ENCODE measurements around the gene BTLA. TPM values are rescaled to one million over a fixed set of nuclear protein-coding genes. Genes with fewer than 3 reads are reported as not detected.
"Not testable (repeated sequence)": the region's sequence is repeated elsewhere in the genome, so short reads cannot be mapped to it uniquely, and the experiment has no call there.

The BTLA gene
- total RNA-seq, 1 experiment from 2014 or later, result not detected

- in situ Hi-C loops (cut with HindIII; ENCODE audit: low sequenced_read_pairs); DNase-seq (ENCODE audit: low spot score): not testable (repeated sequence)
Observed at GRCh38 chr3:112494448-112494767, 4.9 kb downstream of the BTLA start.

DNA sequence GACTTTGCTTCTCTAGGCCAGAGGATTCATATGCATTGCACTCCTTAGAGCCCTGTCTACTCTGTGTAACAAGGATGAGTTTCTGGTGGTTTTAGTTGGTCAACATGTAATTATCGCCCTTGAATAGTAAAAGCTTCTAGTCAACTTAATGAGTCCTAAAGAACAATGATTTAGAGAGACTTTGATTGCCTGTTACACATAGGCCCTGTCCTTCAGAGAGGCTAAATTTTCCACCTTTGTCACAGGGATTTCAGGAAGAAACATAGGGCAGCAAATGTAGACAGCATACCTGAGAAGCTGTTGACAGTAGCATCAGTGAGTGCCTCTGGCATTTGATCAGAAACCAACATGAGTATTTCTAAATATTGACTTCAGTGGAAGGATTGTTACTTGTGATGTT, 7.1 kb downstream of the BTLA start:
- DNase-seq (ENCODE audit: low spot score), result no peak
- in situ Hi-C loops (cut with HindIII; ENCODE audit: low sequenced_read_pairs), result no loop called here

- DNase-seq (ENCODE audit: low spot score), result no peak
- in situ Hi-C loops (cut with HindIII; ENCODE audit: low sequenced_read_pairs), result no loop called here
Observed at GRCh38 chr3:112491373-112491772, 7.9 kb downstream of the BTLA start.

DNA sequence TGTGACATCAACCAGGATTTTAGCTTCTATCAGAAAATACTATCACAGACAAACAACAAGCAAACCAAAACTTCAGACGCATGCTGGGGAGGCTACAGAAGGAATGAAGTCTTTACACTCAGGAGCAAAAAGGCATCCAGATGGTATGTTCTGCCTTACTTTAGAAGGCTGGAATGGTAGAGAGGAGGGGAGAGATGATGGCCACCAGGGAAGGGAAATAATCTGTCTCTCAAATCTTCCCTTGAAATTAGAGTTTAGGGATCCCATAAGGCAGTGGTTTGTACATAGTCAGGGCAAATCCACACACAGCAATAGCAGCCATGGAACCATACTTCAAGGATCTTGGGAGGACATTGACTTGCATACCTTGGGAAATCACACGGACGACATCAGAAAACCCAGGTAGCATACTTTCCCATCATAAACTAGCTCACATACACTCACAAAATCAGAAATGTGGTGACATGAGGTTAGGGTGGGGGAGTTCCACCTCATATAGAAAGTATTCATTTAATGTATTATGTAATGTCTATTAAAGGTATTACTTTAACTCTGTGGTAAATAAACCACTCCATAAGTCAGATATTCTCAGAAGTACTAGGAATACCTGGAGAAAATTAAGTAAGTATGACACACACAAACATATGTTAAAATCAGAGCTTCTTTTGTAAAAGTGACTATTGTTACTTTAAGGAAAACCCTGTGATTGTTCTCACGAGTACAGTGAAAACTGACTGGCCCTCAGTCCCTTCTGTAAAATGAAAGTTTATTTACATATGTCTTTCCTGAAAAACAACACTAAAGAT, 9.4 kb downstream of the BTLA start:
- DNase-seq (ENCODE audit: low spot score), result no peak
- in situ Hi-C loops (cut with HindIII; ENCODE audit: low sequenced_read_pairs), result no loop called here

DNA sequence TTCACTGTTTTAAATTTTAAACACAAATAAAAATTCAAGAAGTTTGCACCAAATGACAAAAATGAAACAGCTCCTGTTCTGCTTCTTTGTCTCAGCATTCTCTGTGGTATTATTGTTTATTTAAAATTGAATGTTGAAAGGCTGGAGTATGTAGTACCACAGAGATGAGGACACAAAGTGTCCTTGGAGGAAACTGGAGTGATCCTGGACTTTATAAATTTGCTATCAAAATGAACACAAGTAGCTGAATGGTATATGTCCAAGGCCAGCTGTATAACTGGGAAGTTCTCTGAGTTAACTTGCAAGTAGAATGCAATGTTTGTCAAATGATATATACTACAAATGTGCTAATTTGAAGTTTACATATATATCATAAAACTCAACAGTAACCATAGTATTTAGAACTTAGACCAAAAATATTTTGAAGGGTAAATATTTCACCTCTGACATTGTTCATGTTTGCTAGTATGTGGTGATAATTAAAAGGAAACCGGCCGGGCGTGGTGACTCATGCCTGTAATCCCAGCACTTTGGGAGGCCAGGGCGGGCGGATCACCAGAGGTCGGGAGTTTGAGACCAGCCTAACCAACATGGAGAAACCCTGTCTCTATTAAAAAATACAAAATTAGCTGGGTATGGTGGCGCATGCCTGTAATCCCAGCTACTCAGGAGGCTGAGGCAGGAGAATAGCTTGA, 12.3 kb downstream of the BTLA start:
- in situ Hi-C loops (cut with HindIII; ENCODE audit: low sequenced_read_pairs), result no loop called here
- DNase-seq (ENCODE audit: low spot score), result no peak

DNA sequence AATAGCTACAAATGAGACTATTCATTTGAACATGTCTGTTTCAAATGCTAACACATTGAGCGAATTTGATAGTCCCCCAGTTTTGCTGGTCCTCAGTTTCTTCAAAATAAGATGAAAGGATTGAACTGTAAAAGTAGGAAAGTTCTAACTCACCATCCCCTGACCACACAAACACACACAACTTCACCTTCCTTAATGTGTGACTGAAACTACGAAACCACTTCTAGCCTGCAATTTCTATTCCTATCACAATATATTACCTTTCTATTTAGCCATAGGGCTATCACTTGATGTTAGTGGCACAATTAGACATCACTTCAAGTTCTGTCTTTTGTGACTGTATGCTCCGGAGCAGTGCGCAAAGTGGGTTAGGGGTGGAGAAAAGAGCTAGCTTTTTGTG, 14.9 kb downstream of the BTLA start:
- in situ Hi-C loops (cut with HindIII; ENCODE audit: low sequenced_read_pairs), result no loop called here
- DNase-seq (ENCODE audit: low spot score), result no peak

DNA sequence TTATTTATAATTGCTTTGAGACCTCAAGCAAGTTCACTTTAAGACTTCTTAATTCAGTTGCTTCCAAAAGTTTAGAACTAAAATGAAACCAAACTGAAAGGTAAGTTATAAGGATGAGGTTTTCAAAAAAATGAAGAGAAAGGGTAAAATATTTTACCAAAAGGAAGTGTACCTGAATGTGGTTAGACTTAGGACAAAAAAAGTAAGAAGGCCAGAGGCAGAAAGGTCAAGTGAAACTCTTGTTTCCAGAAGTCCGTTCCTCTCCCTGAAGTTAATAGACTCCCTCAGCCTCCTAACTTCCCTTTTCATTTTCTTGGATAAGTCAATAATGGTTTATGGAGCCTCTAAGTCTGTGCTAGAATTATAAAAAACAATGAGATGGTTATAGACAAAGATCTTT, 16.6 kb downstream of the BTLA start:
- in situ Hi-C loops (cut with HindIII; ENCODE audit: low sequenced_read_pairs), result no loop called here
- DNase-seq (ENCODE audit: low spot score), result no peak

- in situ Hi-C loops (cut with HindIII; ENCODE audit: low sequenced_read_pairs), result no loop called here
Observed at GRCh38 chr3:112481302-112481721, 18.0 kb downstream of the BTLA start.

DNA sequence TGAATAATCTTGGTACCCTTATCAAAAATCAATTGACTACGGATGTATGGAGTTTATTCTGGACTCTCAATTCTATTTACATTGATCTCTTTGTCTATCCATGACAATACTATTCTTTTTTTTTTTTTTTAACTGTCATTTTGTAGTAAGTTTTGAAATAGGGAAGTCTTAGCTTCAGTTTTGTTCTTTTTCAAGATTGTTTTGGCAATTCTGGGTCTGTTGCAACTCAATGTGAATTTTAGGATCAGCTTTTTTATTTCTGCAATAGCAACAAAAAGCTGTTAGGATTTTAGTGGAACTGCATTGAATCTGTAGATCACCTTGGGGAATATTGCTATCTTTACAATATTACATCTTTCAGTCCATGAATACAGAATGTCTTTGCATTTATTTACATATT, 21.4 kb downstream of the BTLA start:
- DNase-seq (ENCODE audit: low spot score), result no peak

More at GRCh38 chr3:112481302-112481721, 18.0 kb downstream of the BTLA start:
- DNase-seq (ENCODE audit: low spot score), result no peak

DNA sequence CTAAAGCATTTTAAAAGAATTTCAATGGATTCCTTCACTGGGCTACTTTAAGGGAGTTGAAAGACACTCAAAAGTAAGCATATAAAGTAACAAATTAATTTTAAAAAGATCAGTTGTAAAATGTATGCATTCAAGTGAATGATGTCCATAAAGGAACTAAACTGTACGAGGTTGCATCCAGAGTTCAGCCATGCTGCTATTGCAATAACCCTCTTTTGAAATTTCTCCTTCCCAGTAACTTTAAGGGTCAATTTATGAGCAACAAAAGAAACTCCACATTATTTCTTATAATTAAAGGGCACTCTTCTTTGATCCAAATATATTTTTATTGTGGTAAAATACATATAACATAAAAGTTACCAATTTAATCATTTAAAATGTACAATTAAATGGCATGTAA, 22.9 kb downstream of the BTLA start:
- in situ Hi-C loops (cut with HindIII; ENCODE audit: low sequenced_read_pairs), result no loop called here

More for the DNA sequence above, 21.4 kb downstream of the BTLA start:
- in situ Hi-C loops (cut with HindIII; ENCODE audit: low sequenced_read_pairs), result no loop called here

GRCh38 chr3:112474796-112475195, 24.5 kb downstream of the BTLA start:
- in situ Hi-C loops (cut with HindIII; ENCODE audit: low sequenced_read_pairs), result no loop called here
- no peak for DNase-seq (ENCODE audit: low spot score)

More for the DNA sequence above, 22.9 kb downstream of the BTLA start:
- no peak for DNase-seq (ENCODE audit: low spot score)

DNA sequence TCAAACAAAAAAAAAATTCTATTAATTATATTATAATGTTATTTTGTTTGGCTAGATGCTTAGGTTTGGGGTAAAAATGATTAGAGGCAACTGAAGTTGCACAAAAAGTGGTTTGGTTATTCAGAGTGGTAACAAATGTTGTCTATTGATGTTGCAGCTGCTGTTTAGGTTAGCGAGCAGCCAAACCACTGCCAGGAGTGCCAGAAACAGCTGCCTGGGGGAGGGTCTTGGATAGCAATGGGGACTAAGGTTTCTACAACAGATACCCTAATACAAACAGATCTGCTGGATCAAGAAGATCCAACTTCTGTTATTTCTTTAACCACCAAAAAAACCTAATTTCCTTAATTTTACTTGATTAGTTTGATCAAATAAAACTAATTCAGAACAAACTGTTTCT, 26.6 kb downstream of the BTLA start:
- in situ Hi-C loops (cut with HindIII; ENCODE audit: low sequenced_read_pairs), result no loop called here
- DNase-seq (ENCODE audit: low spot score), result no peak

GRCh38 chr3:112471596-112472325, 27.5 kb downstream of the BTLA start:
- in situ Hi-C loops (cut with HindIII; ENCODE audit: low sequenced_read_pairs), result no loop called here
- no peak for DNase-seq (ENCODE audit: low spot score)

DNA sequence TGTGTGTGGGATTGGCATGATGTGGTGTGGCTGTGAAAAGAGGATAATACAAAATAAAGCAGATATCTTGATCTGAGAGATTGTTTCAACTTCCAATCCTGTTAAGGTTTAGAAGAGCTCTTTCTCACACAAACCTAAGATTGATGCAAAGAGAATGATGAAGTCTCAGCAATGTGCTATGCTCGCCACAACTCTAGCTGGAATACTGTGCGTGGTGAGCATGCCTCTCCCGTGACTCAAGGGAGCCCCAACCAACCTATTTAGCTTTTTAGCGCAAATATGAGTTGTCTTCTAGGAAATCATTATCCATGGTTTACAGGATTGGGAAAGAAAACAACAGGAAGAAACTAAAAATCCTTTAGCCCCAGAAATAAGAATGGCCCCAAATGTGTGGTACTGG, 28.5 kb downstream of the BTLA start:
- no peak for DNase-seq (ENCODE audit: low spot score)
- in situ Hi-C loops (cut with HindIII; ENCODE audit: low sequenced_read_pairs), result no loop called here

DNA sequence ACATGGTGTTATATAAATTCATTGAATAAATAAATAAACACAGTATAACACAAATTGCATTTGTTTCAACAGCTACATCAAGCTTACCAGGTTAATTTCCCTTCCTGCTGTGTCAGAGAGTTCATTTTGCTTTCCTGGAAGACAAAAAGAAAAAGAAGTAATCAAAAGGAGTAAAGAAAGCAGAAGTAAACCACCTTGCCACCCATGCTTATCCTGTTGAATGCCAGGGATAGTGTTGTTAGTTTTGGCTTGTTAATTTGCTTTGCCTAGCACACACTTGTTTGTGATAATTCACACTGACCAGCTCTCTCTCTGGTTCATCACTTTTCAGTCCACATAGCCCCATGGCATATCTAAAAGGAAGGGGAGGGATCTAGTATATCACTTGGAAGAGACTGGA, 29.6 kb downstream of the BTLA start:
- in situ Hi-C loops (cut with HindIII; ENCODE audit: low sequenced_read_pairs), result no loop called here
- no peak for DNase-seq (ENCODE audit: low spot score)

- DNase-seq (ENCODE audit: low spot score), result no peak
Observed at GRCh38 chr3:112467539-112467938, 31.7 kb downstream of the BTLA start.

DNA sequence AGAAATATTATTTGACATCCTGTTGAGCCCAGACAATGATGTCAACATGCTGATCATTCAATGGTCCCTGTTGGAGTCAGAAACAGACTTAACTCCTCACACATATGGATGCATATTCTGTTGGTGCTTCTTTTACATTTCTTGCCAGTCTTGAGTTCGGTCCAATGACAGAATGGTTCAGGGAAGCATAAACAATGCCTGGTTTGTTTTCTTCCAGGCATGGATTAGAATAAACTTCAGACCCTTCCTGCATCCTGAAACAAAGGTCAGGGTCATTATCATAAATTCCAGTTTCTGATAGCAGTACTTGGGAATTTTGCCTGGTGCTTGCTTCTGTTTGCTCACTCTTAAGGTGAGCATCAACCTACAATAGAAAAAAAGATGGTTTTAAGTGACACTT, 33.3 kb downstream of the BTLA start:
- in situ Hi-C loops (cut with HindIII; ENCODE audit: low sequenced_read_pairs), result no loop called here
- DNase-seq (ENCODE audit: low spot score), result no peak

More at GRCh38 chr3:112467539-112467938, 31.7 kb downstream of the BTLA start:
- in situ Hi-C loops (cut with HindIII; ENCODE audit: low sequenced_read_pairs), result no loop called here

GRCh38 chr3:112464264-112464663, 35.0 kb downstream of the BTLA start:
- in situ Hi-C loops (cut with HindIII; ENCODE audit: low sequenced_read_pairs), result no loop called here
- no peak for DNase-seq (ENCODE audit: low spot score)

DNA sequence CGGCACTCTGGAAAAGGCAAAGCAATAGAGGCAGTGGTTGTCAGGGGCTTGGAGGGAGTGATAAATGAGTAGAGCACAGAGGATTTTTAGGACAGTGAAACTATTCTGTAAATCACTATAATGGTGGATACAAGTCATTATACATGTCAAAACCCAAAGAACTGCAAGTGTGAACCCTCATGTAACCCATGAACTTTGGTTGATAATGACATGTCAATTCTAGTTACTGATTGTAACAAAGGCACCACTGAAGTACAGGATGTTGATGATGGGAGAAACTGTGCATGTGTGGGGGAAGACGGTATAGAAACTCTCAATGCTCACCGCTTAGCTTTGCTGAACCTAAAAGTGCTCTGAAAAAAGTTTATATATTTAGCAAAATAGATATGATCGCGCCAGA, 36.0 kb downstream of the BTLA start:
- in situ Hi-C loops (cut with HindIII; ENCODE audit: low sequenced_read_pairs), result no loop called here
- DNase-seq (ENCODE audit: low spot score), result no peak

- in situ Hi-C loops (cut with HindIII; ENCODE audit: low sequenced_read_pairs), result not testable (repeated sequence)
Observed at GRCh38 chr3:112461787-112462186, 37.5 kb downstream of the BTLA start.

More at GRCh38 chr3:112461787-112462186, 37.5 kb downstream of the BTLA start:
- DNase-seq (ENCODE audit: low spot score), result not testable (repeated sequence)

Measured in G401 (cell line).